Nucleus accumbens (tissue), 56 donors: ENCODE measurements around the gene ACTR10.

Experiments
- DNase-seq, 56 donors: peaks; one replicate each; lab custom pipeline; 2025; lab: John Stamatoyannopoulos, UW

The ACTR10 gene

GRCh38 chr14:58199726-58200479 is at the start of gene ACTR10:
Gene ACTR10 (plus strand): TSS chr14:58200149. CDS start chr14:58200218, 69 bp downstream.
- peak in 55 of 56 donors; percentile 13 to 92 (median 76) for DNase-seq

DNA sequence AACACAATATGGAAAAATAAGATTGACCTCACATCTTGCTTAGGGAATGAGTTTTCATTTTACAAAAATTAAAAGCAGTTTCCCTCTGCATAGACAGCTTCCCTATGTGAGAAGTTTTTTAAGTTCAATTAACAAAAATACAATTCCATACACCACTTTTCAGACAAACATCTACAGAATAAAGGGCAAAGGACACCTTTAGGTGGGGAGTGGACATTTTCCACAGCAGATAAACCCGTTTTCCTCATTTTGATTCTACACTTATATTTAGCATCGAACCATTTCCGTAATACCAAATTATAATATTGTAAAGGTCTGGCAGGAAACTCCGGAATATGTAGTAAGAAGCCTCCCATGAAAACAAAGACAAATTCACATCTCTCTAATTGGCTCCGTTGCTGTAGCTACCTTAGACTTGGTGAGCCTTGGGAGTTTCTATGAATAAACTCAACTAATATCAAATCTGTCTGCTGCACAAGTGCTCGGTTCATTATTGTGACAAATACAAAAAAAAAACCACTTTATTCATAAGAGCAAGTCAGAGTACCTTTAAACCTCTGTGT is 49.6 kb upstream of the ACTR10 start:
- DNase-seq = no peak

DNA sequence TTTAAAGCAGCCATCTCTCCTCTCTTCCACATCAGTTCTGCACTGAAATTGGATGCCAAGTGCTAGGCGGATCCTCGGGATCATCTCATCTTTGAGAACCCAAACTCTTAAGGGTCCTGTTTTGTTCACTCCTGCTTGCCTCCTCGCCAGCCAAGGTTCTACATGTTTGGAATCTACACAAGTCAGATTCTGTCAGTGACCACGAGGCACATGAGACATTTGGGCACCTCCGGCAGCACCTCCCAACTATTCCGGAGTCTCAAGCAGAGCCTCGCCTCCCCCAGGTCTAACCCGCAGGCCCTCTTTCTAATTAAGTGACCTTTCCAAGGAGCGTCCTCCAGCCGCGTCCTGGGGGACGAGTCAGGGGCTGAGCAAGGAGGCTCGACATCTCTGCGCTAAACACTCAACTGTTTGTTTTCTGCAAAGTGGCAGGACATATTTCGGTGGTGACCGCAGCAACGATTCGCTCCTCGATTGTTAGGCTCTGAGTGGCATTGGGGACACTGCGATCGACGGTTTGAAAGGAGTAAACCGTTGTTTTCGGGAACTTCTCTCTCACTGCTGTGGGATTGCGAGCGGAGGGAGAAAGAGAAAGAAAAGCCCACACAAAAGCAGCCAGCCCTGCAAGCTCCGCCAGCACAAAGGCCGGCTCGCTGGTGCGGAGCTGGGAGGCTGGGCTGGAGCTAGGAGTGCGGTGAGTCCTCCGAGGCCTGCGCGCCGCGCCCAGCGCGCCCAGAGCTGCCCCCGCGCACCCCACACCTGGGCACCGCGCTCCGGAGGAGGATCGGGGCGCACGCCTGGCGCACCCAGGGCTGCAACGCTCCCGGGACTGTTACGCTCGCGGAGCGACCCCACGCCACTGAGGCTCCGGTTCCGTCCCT is 48.6 kb upstream of the ACTR10 start:
- DNase-seq = peak in 25 of 56 donors; percentile 14 to 65 (median 47)

GRCh38 chr14:58152014-58152857 is 47.7 kb upstream of the ACTR10 start, which contains the start of gene ARMH4:
Gene ARMH4 (minus strand): TSS chr14:58152213. CDS start chr14:58139358, 12,855 bp downstream.
- DNase-seq = peak; percentile 28 to 88 (median 69)

- no peak for DNase-seq
These were observed 39.4 kb upstream of the ACTR10 start for GRCh38 chr14:58160561-58160960.

GRCh38 chr14:58166005-58166983 is 33.7 kb upstream of the ACTR10 start:
- peak in 54 of 56 donors; percentile 3 to 91 (median 57) for DNase-seq

DNA sequence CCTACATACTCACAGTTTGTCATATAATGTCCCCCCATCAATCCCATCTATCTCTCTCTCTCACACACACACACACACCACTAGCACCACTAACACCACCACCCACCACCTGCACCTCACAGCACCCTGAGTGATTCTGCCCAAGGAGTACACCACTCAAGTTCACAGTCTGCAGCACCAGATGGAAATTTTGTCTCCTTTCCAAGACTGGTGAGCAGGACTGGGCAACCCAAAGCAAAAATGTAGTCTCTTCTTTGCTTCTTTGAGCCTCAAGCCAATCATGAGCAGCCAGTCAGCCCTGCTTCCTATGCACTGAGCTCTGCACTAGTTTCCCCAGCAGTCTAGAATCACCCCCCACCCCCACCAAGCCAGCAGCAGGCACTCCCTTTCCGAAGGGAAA is 32.9 kb upstream of the ACTR10 start:
- DNase-seq = no peak

- DNase-seq = peak in 2 of 56 donors; percentile 1 to 9
These were observed 32.1 kb upstream of the ACTR10 start for GRCh38 chr14:58167891-58168290.

DNA sequence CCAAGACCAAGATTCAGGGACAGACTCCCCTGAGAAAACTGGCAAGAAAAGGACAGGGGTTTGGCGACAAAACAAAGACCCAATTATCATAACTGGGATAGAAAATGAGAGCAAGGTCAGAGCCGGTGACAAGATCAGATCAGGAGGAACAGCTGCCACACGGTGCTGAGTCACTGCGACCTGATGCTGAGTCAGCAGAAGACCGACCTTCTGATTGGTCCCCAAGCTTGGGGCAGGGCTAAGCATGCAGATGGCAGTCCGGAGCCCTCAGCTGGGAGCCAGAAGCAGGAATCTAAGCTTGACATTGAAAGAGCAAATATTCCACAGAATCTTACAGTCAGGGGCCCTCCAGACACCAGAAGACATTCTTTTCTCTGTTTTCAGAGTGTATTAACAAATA is 28.9 kb upstream of the ACTR10 start:
- DNase-seq = peak in 45 of 56 donors; percentile 3 to 84 (median 25)

DNA sequence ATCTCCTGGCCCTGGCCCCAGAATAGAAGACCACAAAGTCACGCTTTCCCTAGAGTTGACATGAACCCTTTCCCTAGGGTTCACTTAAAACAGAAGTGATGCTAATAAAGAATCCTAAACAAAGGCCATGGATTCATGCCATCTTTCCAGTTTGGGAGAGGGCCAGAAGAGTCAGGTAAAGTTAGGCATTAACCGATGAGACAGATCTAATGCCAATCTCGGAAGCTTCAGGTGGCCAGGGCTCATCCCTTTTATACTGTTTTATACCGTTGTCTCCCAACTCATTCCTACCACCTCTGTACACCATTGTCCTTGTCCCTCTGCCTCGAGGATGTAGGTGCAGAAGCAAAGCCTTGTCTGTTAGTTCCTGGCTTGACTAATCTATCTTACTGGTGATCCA is 22.8 kb upstream of the ACTR10 start:
- no peak for DNase-seq

GRCh38 chr14:58189176-58189575 is 10.8 kb upstream of the ACTR10 start:
- DNase-seq = no peak

DNA sequence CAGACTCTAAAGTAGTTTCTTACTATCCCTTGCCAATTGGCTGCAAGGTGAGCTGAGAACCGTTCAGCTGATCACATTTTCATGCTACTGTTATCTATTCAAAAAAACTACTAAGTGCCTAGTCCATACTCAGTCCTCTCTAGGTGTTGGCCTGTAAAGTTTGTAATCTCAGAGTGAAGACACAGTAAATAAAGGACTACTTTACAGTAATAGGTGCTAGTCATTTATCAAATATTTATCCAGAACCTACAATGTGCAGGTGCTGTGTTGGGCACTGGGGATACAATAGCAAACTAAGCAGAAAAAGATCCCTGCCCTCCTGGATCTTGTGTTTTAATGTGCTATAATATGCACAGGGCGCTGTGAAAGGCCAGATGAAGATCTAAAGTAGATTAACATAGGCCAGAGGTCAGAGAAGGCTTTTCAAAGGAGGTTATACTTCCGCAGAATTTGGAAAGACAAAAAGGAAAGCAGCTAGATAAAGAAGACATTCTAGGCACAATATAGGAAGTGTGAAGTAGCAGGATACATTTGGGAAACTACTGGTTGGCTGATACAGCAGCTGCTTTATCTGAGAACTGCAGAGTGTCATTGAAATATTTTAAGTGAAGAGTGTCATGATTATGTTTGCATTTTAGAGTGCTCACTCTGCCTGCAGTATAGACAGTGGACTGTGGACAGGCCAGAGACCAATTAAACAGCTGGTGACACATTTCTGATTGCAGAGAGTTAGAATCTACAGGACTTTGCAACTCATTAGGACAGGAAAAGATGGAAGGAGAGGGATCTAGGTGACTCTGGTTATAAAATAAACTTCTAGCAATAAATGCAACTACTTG is 8.0 kb upstream of the ACTR10 start:
- no peak for DNase-seq

GRCh38 chr14:58193542-58193941 is 6.4 kb upstream of the ACTR10 start:
- no peak for DNase-seq

DNA sequence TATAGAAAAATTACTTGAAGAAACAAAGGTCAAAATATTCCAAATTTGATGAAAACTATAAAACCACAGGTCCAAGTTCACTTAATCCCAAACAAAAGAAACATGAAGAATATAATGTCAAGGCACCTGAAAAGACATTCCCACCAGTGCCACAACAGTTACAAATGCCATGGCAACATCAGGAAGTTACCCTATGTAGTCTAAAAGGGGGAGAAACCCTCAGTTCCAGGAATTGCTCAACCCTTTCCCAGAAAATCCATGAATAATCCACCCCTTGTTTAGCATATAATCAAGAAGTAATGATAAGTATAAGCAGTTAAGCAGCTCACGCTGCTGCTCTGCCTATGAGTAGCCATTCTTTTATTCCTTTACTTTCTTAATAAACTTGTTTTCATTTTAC is 3.8 kb upstream of the ACTR10 start:
- no peak for DNase-seq

- no peak for DNase-seq
These were observed 1.9 kb upstream of the ACTR10 start for GRCh38 chr14:58198086-58198485.

GRCh38 chr14:58200480-58200841 is 512 bp downstream of the ACTR10 start:
- peak in 1 of 56 donors; percentile 45 for DNase-seq

- DNase-seq = no peak
These were observed 897 bp downstream of the ACTR10 start for GRCh38 chr14:58200846-58201245.

DNA sequence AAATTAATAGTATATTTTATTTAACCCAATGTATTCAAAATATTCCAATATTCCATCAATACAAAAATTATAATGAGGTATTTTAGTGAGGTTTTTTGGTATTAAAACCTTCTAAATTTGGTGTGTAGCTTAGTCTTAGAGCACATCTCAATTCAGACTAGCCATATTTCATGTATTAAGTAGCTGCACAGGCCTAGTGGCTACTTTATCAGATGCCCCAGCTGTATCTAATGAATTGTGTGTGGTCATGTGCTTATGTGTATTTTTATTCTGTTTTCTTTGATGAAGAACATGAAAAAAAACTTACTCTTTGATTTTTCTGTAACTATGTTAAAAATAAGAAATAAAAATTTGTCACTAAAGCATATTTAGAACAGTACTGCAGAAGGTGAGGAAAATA is 13.2 kb downstream of the ACTR10 start:
- DNase-seq = no peak
